GM23248 (cell line): ENCODE data around the gene DMBT1. TPM values are rescaled to one million over a fixed set of nuclear protein-coding genes. Genes with fewer than 3 reads are reported as not detected.

ENCODE experiments used
- DNase-seq: peaks from one replicate; pipeline ENCODE4 v3.0.0-alpha.2; 2015
- H2AFZ ChIP-seq: fragments of 200-600 bp; sonication (generic); 2 replicates; pipeline ENCODE4 v1.6.1; 2016; ENCODE audit warnings: antibody characterized with exemption
- H3F3A ChIP-seq: fragments of 200-600 bp; sonication (generic); 2 replicates; pipeline ENCODE4 v1.6.1; 2016; ENCODE audit warnings: mild to moderate bottlenecking, antibody characterized with exemption, mixed run types; ENCODE audit not compliant: insufficient read depth
- H3K27ac ChIP-seq: fragments of 200-600 bp; sonication (generic); 2 replicates; pipeline ENCODE4 v1.5.1; 2016; ENCODE audit warnings: mild to moderate bottlenecking
- H3K27me3 ChIP-seq: fragments of 200-600 bp; sonication (generic); replicated peaks from 2 replicates; pipeline ENCODE4 v1.6.1; 2016; ENCODE audit warnings: mild to moderate bottlenecking; ENCODE audit not compliant: insufficient read depth
- H3K36me3 ChIP-seq: fragments of 200-600 bp; sonication (generic); 2 replicates; pipeline ENCODE4 v1.6.1; 2016; ENCODE audit warnings: low read depth, mild to moderate bottlenecking
- H3K4me1 ChIP-seq: fragments of 200-600 bp; sonication (generic); 2 replicates; pipeline ENCODE4 v1.6.1; 2016; ENCODE audit warnings: mild to moderate bottlenecking; ENCODE audit not compliant: insufficient read depth
- H3K4me2 ChIP-seq: fragments of 200-600 bp; sonication (generic); one replicate; pipeline ENCODE4 v1.6.1; 2016; ENCODE audit warnings: mild to moderate bottlenecking; ENCODE audit not compliant: unreplicated experiment
- H3K4me3 ChIP-seq: fragments of 200-600 bp; sonication (generic); 2 replicates; pipeline ENCODE4 v1.5.1; 2016; ENCODE audit warnings: mild to moderate bottlenecking
- H3K79me2 ChIP-seq: fragments of 200-600 bp; sonication (generic); 2 replicates; pipeline ENCODE4 v1.6.1; 2016; ENCODE audit warnings: mild to moderate bottlenecking; ENCODE audit not compliant: insufficient read depth
- H3K9ac ChIP-seq: fragments of 200-600 bp; sonication (generic); 2 replicates; pipeline ENCODE4 v1.6.1; 2016; ENCODE audit warnings: mild to moderate bottlenecking
- H3K9me2 ChIP-seq: fragments of 200-600 bp; sonication (generic); 2 replicates; pipeline ENCODE4 v1.6.1; 2016; ENCODE audit warnings: mixed run types, mild to moderate bottlenecking, moderate library complexity; ENCODE audit not compliant: insufficient read depth
- H3K9me3 ChIP-seq: fragments of 200-600 bp; sonication (generic); one replicate; pipeline ENCODE4 v1.6.1; 2017; ENCODE audit warnings: low read depth
- H4K20me1 ChIP-seq: fragments of 200-600 bp; sonication (generic); 2 replicates; pipeline ENCODE4 v1.6.0; 2016; ENCODE audit not compliant: insufficient read depth
- EZH2 ChIP-seq: fragments of 200-600 bp; sonication (generic); IDR thresholded peaks from 2 replicates; pipeline ENCODE4 v1.6.1; 2018; ENCODE audit warnings: antibody characterized with exemption, mild to moderate bottlenecking; ENCODE audit not compliant: insufficient read depth, poor library complexity, severe bottlenecking
- EZH2phosphoT487 ChIP-seq: fragments of 200-600 bp; sonication (generic); IDR thresholded peaks from 2 replicates; pipeline ENCODE4 v1.6.1; 2018; ENCODE audit warnings: antibody characterized with exemption, moderate library complexity, mild to moderate bottlenecking, low read depth; ENCODE audit not compliant: insufficient read depth
- WGBS, 2 experiments: methylation state at CpG; one replicate each; pipeline ENCODE4 v1.1.6; 2015 to 2017; ENCODE audit warnings: low lambda C conversion rate in 2 of 2, low coverage in 1 of 2; ENCODE audit errors: missing lambda C conversion rate in 2 of 2; 5-methylcytosine and 5-hydroxymethylcytosine counted together
- in situ Hi-C: fragments of 300-500 bp; cut with MboI; formaldehyde crosslinking; loops from 2 replicates; pipeline ENCODE4 v1.15.0; 2020
- polyA plus RNA-seq: library from polyadenylated mRNA; unstranded; fragments of >200 nt; fragmentation: Nextera tagmentation; extraction: Ambion mirVana; gene quantifications from 2 replicates; pipeline ENCODE4 v1.2.1, GENCODE V29; 2016
- total RNA-seq: library from RNA; depleted of rRNA; stranded (reverse); fragments of >200 nt; shearing (Covaris generic); gene quantifications from 2 replicates; pipeline ENCODE4 v1.2.3, GENCODE V29; 2014

Gene DMBT1
- total and polyA plus RNA-seq, 2 experiments from 2014 or later, result not detected

- Histone ChIP-seq H3K9me3 (no peaks in the 10 kb centered on the region), H3K27me3 (no peaks in the 10 kb centered on the region), H3K4me2 (no peak overlapping the region), H2AFZ (no peak overlapping the region), H4K20me1 (no peaks in the 10 kb centered on the region), H3K79me2 (no peaks in the 10 kb centered on the region), H3K4me1 (no peaks in the 10 kb centered on the region), H3K36me3 (no peaks in the 10 kb centered on the region), H3K27ac (no peak overlapping the region), H3K9ac (no peak overlapping the region), H3F3A (no peaks in the 10 kb centered on the region), H3K9me2 (no peaks in the 10 kb centered on the region), H3K4me3 (no peak overlapping the region)
- WGBS, 2 experiments, result 81 to 82% methylated on average over 11 of the region's 11 CpGs
- in situ Hi-C loops, result no loop called here
- DNase-seq, result no peak
- TF ChIP-seq EZH2 (no peak), EZH2phosphoT487 (no peak)
These were observed 12.0 kb upstream of the DMBT1 start for GRCh38 chr10:122548407-122549085.

DNA sequence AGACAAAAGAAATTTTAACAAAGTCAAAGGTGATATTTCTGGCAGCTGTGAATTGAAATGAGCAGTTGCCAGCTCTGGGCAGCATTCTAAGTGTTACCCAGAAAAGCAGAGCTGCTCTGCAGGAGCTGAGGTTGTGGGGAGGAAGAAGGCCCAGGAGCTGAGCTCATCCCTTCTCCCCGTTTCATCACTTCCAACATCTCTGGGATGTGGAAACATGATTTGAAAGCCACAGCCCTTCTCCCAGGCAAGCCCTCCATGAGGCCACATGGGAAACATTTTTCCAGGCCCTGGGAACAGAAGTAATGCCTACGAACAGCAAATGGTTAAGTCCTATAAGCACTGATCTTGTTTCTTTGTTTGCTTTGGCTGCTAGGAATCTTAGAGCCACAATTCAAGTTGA is 10.9 kb upstream of the DMBT1 start:
- WGBS, 2 experiments, result 67 to 77% methylated on average over 2 of the region's 2 CpGs
- no peaks in the 10 kb centered on the region for H3K9me2 ChIP-seq
- no peak overlapping the region for H3K4me3 ChIP-seq
- TF ChIP-seq EZH2phosphoT487 (no peak), EZH2 (no peak)
- no peaks in the 10 kb centered on the region for H3K4me1 ChIP-seq
- H3F3A ChIP-seq, result no peaks in the 10 kb centered on the region
- no peaks in the 10 kb centered on the region for H4K20me1 ChIP-seq
- H3K27ac ChIP-seq, result no peak overlapping the region
- H3K36me3 ChIP-seq, result no peaks in the 10 kb centered on the region
- H2AFZ ChIP-seq, result no peak overlapping the region
- H3K79me2 ChIP-seq, result no peaks in the 10 kb centered on the region
- peak; percentile 18 for DNase-seq
- H3K9me3 ChIP-seq, result no peaks in the 10 kb centered on the region
- H3K27me3 ChIP-seq, result no peaks in the 10 kb centered on the region
- in situ Hi-C loops, result no loop called here
- H3K9ac ChIP-seq, result no peak overlapping the region
- no peak overlapping the region for H3K4me2 ChIP-seq

DNA sequence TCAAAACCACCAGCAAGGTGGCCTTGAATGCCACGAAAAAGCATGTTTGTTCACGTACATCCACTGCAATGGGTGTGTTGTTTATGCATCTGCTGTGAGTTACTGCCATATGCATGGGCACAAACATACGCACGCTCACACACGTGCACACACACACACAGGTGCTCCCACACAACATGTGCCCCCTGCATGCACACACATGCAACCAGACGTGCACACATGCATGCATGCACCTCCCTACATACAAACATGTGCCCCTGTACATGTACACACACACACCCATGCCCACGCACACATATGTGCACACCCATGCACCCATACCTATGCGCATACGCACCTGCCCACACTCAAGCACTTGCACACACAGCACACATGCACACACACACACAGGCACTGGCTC is 10.1 kb upstream of the DMBT1 start:
- no peak overlapping the region for H2AFZ ChIP-seq
- no peaks in the 10 kb centered on the region for H3K79me2 ChIP-seq
- H3K9me2 ChIP-seq, result no peaks in the 10 kb centered on the region
- no peak overlapping the region for H3K9ac ChIP-seq
- H3K4me1 ChIP-seq, result no peaks in the 10 kb centered on the region
- 79 to 83% methylated on average over 9 of the region's 9 CpGs for WGBS, 2 experiments
- no peaks in the 10 kb centered on the region for H3K9me3 ChIP-seq
- in situ Hi-C loops, result no loop called here
- 0 out of 2 replicates have a peak, but pooled peaks cover 6% of the 10 kb centered on the region for H3K27me3 ChIP-seq
- H3K4me2 ChIP-seq, result no peak overlapping the region
- H3K27ac ChIP-seq, result no peak overlapping the region
- H3K36me3 ChIP-seq, result no peaks in the 10 kb centered on the region
- TF ChIP-seq EZH2, result no peak
- no peak for TF ChIP-seq EZH2phosphoT487
- H3F3A ChIP-seq, result no peaks in the 10 kb centered on the region
- no peak overlapping the region for H3K4me3 ChIP-seq
- no peak for DNase-seq
- H4K20me1 ChIP-seq, result no peaks in the 10 kb centered on the region

DNA sequence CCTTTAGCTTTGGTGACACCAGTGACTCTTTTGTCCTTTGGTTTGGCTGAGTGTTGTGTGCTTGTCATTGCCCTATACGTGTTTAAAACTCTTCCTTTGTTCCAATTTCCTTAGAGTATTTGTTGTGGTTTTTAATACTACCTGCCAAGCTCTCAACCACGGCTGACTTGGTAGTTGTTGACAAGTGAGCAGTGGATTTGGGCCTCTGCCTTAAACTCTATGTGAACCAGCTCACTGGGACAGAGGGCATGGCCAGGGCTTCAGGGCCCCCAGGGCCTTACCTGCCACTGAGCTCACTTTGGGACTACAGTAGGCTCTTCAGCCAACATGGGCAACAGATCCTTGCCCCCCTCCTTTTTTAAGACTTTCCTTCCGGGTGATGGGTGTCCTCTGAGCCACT is 9.6 kb upstream of the DMBT1 start:
- Histone ChIP-seq H3K9me2 (no peaks in the 10 kb centered on the region), H3K9ac (no peak overlapping the region), H3F3A (no peaks in the 10 kb centered on the region), H2AFZ (no peak overlapping the region), H4K20me1 (no peaks in the 10 kb centered on the region), H3K79me2 (no peaks in the 10 kb centered on the region), H3K36me3 (no peaks in the 10 kb centered on the region), H3K9me3 (no peaks in the 10 kb centered on the region), H3K4me1 (no peaks in the 10 kb centered on the region), H3K4me3 (no peak overlapping the region), H3K27ac (no peak overlapping the region), H3K4me2 (no peak overlapping the region), H3K27me3 (0 out of 2 replicates have a peak, but pooled peaks cover 7% of the 10 kb centered on the region)
- no peak for TF ChIP-seq EZH2phosphoT487
- TF ChIP-seq EZH2, result no peak
- in situ Hi-C loops, result no loop called here
- no peak for DNase-seq
- 41 to 46% methylated on average over 3 of the region's 3 CpGs for WGBS, 2 experiments
